GM19467 (cell line): ENCODE data around the gene TPRX1.

ENCODE experiments used
- ATAC-seq: cut with Tn5 transposase; IDR thresholded peaks from one replicate; pipeline ENCODE4 v1.9.1; 2021; ENCODE audit warnings: mild to moderate bottlenecking, moderate library complexity; ENCODE audit not compliant: unreplicated experiment

TPRX1 gene

DNA sequence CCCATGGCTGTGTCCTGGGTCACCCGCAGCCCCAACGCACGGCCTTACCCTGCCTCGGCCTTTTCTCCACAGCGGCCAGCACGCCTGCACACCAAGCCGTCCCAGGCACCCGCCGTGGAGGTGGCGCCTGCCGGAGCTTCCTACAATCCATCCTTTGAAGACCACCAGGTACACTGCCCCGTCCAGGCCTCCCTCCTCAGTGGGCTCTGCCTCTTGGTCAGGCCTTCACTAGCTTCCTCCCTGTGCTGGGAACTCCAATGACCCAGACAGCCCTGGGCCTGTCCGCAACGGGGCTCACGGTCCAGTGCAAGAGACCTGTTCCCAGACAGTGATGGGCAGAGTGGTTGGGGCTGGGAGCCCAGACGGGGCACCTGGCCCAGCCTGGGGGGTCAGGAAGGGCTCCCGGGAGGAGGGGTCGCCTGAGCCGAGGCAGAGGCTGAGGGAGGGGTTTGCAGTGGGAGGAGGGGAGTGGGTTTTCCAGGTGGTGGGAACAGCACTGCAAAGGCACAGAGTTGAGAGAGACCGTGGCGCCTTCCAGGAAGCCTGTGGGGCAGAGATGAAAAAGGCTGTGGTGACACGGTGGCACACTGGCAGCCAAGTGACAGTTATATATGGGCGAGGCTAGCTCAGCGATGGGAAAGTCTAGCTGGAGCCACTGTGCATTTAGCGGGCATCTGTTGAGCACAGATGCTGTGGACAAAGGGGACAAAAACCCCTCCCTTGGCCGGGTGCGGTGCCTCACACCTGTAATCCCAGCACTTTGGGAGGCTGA, 51.7 kb downstream of the TPRX1 start:
- ATAC-seq: no peak
